K562 (cell line): ENCODE results near the gene KPTN. TPM values are rescaled to one million over a fixed set of nuclear protein-coding genes. Genes with fewer than 3 reads are reported as not detected.

Experiments used
- BCL6 ChIP-seq: fragments of 250-450 bp; sonication (Bioruptor Pico); IDR thresholded peaks from 2 replicates; pipeline ENCODE4 v1.4.0; 2020
- CXXC5 ChIP-seq: fragments of 250-450 bp; sonication (Bioruptor Pico); IDR thresholded peaks from 2 replicates; pipeline ENCODE4 v1.8.0; 2022; ENCODE audit warnings: inconsistent platforms, mild to moderate bottlenecking, moderate library complexity
- FOS ChIP-seq: IDR thresholded peaks from 3 replicates; pipeline ENCODE4 v1.6.1; 2011; ENCODE audit not compliant: insufficient read length; ENCODE audit errors: extremely low read depth
- GATAD2B ChIP-seq: fragments of 450-650 bp; IDR thresholded peaks from 2 replicates; pipeline ENCODE4 v1.6.1; 2017; ENCODE audit warnings: mild to moderate bottlenecking, borderline replicate concordance
- HDAC3 ChIP-seq: fragments of 450-650 bp; IDR thresholded peaks from 2 replicates; pipeline ENCODE4 v1.6.1; 2018; ENCODE audit warnings: borderline replicate concordance, mild to moderate bottlenecking, moderate library complexity; ENCODE audit not compliant: partially characterized antibody
- HDAC6 ChIP-seq: IDR thresholded peaks from 2 replicates; pipeline ENCODE4 v1.6.1; 2012; ENCODE audit warnings: low read depth, mild to moderate bottlenecking, control low read depth, inconsistent platforms, low read length, moderate library complexity
- HDGF ChIP-seq: fragments of 450-650 bp; IDR thresholded peaks from 2 replicates; pipeline ENCODE4 v1.6.1; 2016
- IFI16 ChIP-seq: fragments of 250-450 bp; sonication (Bioruptor Pico); IDR thresholded peaks from 2 replicates; pipeline ENCODE4 v2.1.2; 2022; ENCODE audit warnings: mild to moderate bottlenecking, inconsistent platforms
- L3MBTL2 ChIP-seq: fragments of 450-650 bp; IDR thresholded peaks from 2 replicates; pipeline ENCODE4 v1.6.1; 2016; ENCODE audit warnings: mild to moderate bottlenecking, moderate library complexity
- LARP7 ChIP-seq: fragments of 450-650 bp; IDR thresholded peaks from 2 replicates; pipeline ENCODE4 v1.6.1; 2016
- NBN ChIP-seq: fragments of 450-650 bp; IDR thresholded peaks from 2 replicates; pipeline ENCODE4 v1.6.1; 2016; ENCODE audit warnings: low read depth, mild to moderate bottlenecking
- NR4A1 ChIP-seq, 2 experiments: fragments of 250-450 bp in 1 of 2; fragments of 450-650 bp in 1 of 2; sonication (Bioruptor Pico) in 1 of 2; IDR thresholded peaks; 2 replicates each; pipeline versions ENCODE4 v1.4.0 to v1.6.1; 2016 to 2020; ENCODE audit warnings: mild to moderate bottlenecking in 2 of 2, missing compliant biosample characterization in 1 of 2, missing genetic modification characterization in 1 of 2, moderate library complexity in 1 of 2
- RAD51 ChIP-seq: fragments of 450-650 bp; IDR thresholded peaks from 2 replicates; pipeline ENCODE4 v1.7.1; 2016; ENCODE audit warnings: low read depth, mild to moderate bottlenecking, borderline replicate concordance
- TAF1 ChIP-seq: IDR thresholded peaks from 2 replicates; pipeline ENCODE4 v1.6.1; 2011; ENCODE audit warnings: mild to moderate bottlenecking, low read length, moderate library complexity; ENCODE audit not compliant: insufficient read depth, control insufficient read depth, severe bottlenecking; ENCODE audit errors: extremely low read depth
- ZBTB8A ChIP-seq: fragments of 450-650 bp; IDR thresholded peaks from 2 replicates; pipeline ENCODE4 v1.6.1; 2018; ENCODE audit warnings: mild to moderate bottlenecking, moderate library complexity; ENCODE audit not compliant: partially characterized antibody
- ZNF263 ChIP-seq: sonication (generic); formaldehyde crosslinking; IDR thresholded peaks from 2 replicates; pipeline ENCODE4 v1.8.0; 2022; ENCODE audit warnings: mild to moderate bottlenecking, missing genetic modification reagents, borderline replicate concordance
- polyA plus RNA-seq, 8 experiments: library from polyadenylated mRNA; depleted of rRNA in 4 of 8; stranded (reverse) in 5 of 8; unstranded in 3 of 8; fragments of >200 nt; fragmentation: Nextera tagmentation in 2 of 8; fragmentation: Illumina TruSeq in 1 of 8; extraction: Ambion mirVana in 2 of 8; extraction: Trizol in 1 of 8; gene quantifications; 2 replicates each; pipeline versions ENCODE4 v1.2.1 to v1.2.3, GENCODE V29; 2011 to 2014; ENCODE audit warnings: inconsistent platforms in 1 of 8, missing spikeins in 1 of 8
- total RNA-seq, 7 experiments: library from RNA; depleted of rRNA in 6 of 7; stranded (reverse); fragments of >200 nt in 6 of 7; fragmentation: Illumina TruSeq in 2 of 7; extraction: Trizol in 2 of 7; gene quantifications; 2 replicates each; pipeline versions ENCODE4 v1.2.1 to v1.2.3, GENCODE V29; 2011 to 2021; ENCODE audit warnings: low replicate concordance in 1 of 7
- TF ChIP-seq, protein P1 (sequence below): fragments of 450-650 bp; formaldehyde crosslinking; IDR thresholded peaks from 2 replicates; pipeline ENCODE4 v1.4.0; 2020; ENCODE audit warnings: mild to moderate bottlenecking
- TF ChIP-seq, protein P2 (sequence below): fragments of 450-650 bp; IDR thresholded peaks from 2 replicates; pipeline ENCODE4 v1.6.1; 2016; ENCODE audit warnings: missing biosample characterization, missing genetic modification characterization
- TF ChIP-seq, protein P3 (sequence below): sonication (generic); formaldehyde crosslinking; IDR thresholded peaks from 2 replicates; pipeline ENCODE4 v1.5.0; 2020; ENCODE audit warnings: missing genetic modification reagents
- TF ChIP-seq, protein P4 (sequence below): fragments of 450-650 bp; IDR thresholded peaks from 2 replicates; pipeline ENCODE4 v1.6.1; 2017; ENCODE audit warnings: mild to moderate bottlenecking, moderate library complexity
- TF ChIP-seq, protein P5 (sequence below): IDR thresholded peaks from 3 replicates; pipeline ENCODE4 v1.6.1; 2011; ENCODE audit warnings: borderline replicate concordance, mild to moderate bottlenecking; ENCODE audit not compliant: insufficient read length, insufficient read depth
- TF ChIP-seq, protein P6 (sequence below): fragments of 450-650 bp; formaldehyde crosslinking; IDR thresholded peaks from 2 replicates; pipeline ENCODE4 v1.4.0; 2020; ENCODE audit warnings: mild to moderate bottlenecking, moderate library complexity

The KPTN gene
- total and polyA plus RNA-seq, 9 of the 15 experiments (the other 6 are each of a cell fraction or from before 2014, with no cell fraction given): 0.56 to 18.2 (median 8.5) TPM

DNA sequence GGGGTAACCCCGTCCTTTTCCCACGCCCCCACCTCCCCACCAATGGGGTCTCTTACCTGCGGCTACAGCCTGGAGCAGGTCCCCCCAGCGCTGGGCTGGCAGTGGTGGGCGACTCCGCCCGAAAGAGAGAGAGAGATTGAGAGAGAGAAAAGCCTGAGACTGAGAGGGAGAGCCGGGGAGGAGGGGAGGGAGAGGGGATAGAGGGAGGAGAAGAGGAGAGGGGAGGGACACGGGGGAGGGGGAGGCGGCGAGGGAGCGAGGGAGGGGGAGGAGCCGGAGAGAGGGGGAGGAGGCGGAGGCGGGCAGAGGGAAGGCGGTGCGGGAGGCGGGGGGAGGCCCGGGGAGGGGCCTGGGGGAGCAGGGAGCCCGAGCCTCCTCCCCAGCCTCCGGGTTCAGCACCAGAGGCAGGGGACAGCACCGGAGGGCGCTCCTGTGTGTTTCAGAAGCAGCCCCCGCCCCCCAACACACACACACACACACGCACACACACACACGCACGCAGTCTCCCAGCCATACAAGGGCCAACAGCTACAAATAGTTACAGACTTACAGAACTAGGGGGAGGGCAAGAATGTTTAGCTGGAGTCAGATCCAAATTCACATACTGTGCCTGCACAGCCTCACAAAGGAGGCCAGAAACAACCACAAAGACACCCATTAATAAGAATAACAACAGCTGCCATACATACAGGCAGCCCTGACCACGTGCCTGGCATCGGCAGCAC lies 12.1 kb downstream of the KPTN start, which contains the start of gene SLC8A2 (continued):
- TF ChIP-seq, protein P1, sequence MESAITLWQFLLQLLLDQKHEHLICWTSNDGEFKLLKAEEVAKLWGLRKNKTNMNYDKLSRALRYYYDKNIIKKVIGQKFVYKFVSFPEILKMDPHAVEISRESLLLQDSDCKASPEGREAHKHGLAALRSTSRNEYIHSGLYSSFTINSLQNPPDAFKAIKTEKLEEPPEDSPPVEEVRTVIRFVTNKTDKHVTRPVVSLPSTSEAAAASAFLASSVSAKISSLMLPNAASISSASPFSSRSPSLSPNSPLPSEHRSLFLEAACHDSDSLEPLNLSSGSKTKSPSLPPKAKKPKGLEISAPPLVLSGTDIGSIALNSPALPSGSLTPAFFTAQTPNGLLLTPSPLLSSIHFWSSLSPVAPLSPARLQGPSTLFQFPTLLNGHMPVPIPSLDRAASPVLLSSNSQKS: no peak
- no peak for TF ChIP-seq BCL6 (CRISPR knock-in tag)
- TF ChIP-seq, protein P2, sequence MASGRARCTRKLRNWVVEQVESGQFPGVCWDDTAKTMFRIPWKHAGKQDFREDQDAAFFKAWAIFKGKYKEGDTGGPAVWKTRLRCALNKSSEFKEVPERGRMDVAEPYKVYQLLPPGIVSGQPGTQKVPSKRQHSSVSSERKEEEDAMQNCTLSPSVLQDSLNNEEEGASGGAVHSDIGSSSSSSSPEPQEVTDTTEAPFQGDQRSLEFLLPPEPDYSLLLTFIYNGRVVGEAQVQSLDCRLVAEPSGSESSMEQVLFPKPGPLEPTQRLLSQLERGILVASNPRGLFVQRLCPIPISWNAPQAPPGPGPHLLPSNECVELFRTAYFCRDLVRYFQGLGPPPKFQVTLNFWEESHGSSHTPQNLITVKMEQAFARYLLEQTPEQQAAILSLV (tag): no peak
- TF ChIP-seq CXXC5: peak; percentile 65
- no peak for TF ChIP-seq HDAC6
- TF ChIP-seq ZNF263 (CRISPR knock-in tag): peak; percentile 80
- TF ChIP-seq HDAC3: no peak
- no peak for TF ChIP-seq ZBTB8A
- TF ChIP-seq, protein P3, sequence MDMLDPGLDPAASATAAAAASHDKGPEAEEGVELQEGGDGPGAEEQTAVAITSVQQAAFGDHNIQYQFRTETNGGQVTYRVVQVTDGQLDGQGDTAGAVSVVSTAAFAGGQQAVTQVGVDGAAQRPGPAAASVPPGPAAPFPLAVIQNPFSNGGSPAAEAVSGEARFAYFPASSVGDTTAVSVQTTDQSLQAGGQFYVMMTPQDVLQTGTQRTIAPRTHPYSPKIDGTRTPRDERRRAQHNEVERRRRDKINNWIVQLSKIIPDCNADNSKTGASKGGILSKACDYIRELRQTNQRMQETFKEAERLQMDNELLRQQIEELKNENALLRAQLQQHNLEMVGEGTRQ (CRISPR knock-in tag): no peak
- TF ChIP-seq FOS: no peak
- TF ChIP-seq, protein P4, sequence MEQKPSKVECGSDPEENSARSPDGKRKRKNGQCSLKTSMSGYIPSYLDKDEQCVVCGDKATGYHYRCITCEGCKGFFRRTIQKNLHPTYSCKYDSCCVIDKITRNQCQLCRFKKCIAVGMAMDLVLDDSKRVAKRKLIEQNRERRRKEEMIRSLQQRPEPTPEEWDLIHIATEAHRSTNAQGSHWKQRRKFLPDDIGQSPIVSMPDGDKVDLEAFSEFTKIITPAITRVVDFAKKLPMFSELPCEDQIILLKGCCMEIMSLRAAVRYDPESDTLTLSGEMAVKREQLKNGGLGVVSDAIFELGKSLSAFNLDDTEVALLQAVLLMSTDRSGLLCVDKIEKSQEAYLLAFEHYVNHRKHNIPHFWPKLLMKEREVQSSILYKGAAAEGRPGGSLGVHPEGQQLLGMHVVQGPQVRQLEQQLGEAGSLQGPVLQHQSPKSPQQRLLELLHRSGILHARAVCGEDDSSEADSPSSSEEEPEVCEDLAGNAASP: no peak
- peak; percentile 18 for TF ChIP-seq TAF1
- no peak for TF ChIP-seq IFI16 (CRISPR knock-in tag)
- TF ChIP-seq HDGF: no peak
- TF ChIP-seq NR4A1 (CRISPR knock-in tag; IDR thresholded peaks at IDR 0.05): no peak
- no peak for TF ChIP-seq NR4A1 (tag; IDR thresholded peaks at IDR 0.05)
- no peak for TF ChIP-seq L3MBTL2
- TF ChIP-seq LARP7: 0 out of 2 replicates have a peak, but pooled peaks have one; percentile 64
- TF ChIP-seq, protein P5, sequence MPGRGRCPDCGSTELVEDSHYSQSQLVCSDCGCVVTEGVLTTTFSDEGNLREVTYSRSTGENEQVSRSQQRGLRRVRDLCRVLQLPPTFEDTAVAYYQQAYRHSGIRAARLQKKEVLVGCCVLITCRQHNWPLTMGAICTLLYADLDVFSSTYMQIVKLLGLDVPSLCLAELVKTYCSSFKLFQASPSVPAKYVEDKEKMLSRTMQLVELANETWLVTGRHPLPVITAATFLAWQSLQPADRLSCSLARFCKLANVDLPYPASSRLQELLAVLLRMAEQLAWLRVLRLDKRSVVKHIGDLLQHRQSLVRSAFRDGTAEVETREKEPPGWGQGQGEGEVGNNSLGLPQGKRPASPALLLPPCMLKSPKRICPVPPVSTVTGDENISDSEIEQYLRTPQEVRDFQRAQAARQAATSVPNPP: no peak
- TF ChIP-seq, protein P6, sequence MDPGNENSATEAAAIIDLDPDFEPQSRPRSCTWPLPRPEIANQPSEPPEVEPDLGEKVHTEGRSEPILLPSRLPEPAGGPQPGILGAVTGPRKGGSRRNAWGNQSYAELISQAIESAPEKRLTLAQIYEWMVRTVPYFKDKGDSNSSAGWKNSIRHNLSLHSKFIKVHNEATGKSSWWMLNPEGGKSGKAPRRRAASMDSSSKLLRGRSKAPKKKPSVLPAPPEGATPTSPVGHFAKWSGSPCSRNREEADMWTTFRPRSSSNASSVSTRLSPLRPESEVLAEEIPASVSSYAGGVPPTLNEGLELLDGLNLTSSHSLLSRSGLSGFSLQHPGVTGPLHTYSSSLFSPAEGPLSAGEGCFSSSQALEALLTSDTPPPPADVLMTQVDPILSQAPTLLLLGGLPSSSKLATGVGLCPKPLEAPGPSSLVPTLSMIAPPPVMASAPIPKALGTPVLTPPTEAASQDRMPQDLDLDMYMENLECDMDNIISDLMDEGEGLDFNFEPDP (CRISPR knock-in tag): no peak
- TF ChIP-seq RAD51: no peak
- no peak for TF ChIP-seq GATAD2B
- peak; percentile 53; the same call in 1 of the 2 replicates for TF ChIP-seq NBN
